Pancreas (tissue), 10 donors: ENCODE data around the gene ELP1. TPM values are rescaled to one million over a fixed set of nuclear protein-coding genes. Genes with fewer than 3 reads are reported as not detected.

ENCODE experiments used
- ATAC-seq, 4 donors: fragments of 200-7000 bp; cut with Tn5 transposase; one replicate each; pipeline versions ENCODE4 v1.8.0 to v1.9.1; 2020; ENCODE audit warnings: mild to moderate bottlenecking in 4 of 4, moderate library complexity in 4 of 4
- DNase-seq, 6 donors: peaks; one replicate each; pipeline ENCODE4 v3.0.0-alpha.2; 2020
- FAIRE-seq: peaks from 2 replicates; lab custom pipeline; 2012; peaks lifted over from hg19 to GRCh38; lab: Jason Lieb, UNC
- H3K27ac ChIP-seq, 4 donors: fragments of 200-600 bp; sonication (generic); 1 replicate in 3 of 4; 2 replicates in 1 of 4; pipeline versions ENCODE4 v1.5.0 to v1.8.0; 2020
- H3K27me3 ChIP-seq, 4 donors: fragments of 200-600 bp; one replicate each; pipeline ENCODE4 v1.8.0; 2021
- H3K36me3 ChIP-seq, 3 donors: fragments of 200-600 bp; sonication (generic) in 1 of 3; one replicate each; pipeline versions ENCODE4 v1.5.0 to v1.8.0; 2020 to 2021
- H3K4me1 ChIP-seq, 3 donors: fragments of 200-600 bp; one replicate each; pipeline ENCODE4 v1.8.0; 2021
- H3K4me3 ChIP-seq, 4 donors: fragments of 200-600 bp; sonication (generic) in 2 of 4; one replicate each; pipeline versions ENCODE4 v1.5.0 to v1.8.0; 2020 to 2021
- H3K9me3 ChIP-seq, 4 donors: fragments of 200-600 bp; one replicate each; pipeline ENCODE4 v1.8.0; 2021
- WGBS, 2 donors: extraction: QIAGEN DNeasy Blood & Tissue Kit; methylation state at CpG; one replicate each; pipeline ENCODE4 v1.1.7; 2013; 5-methylcytosine and 5-hydroxymethylcytosine counted together
- intact Hi-C, 3 donors: fragments of 100-400 bp; cut with DNase I; formaldehyde crosslinking; loops; one replicate each; pipeline versions ENCODE4 v1.11.1 to v1.14.2; 2022
- polyA plus RNA-seq, 2 donors: library from polyadenylated mRNA; stranded (reverse); fragments of 200-250 nt; gene quantifications; one replicate each; pipeline ENCODE4 v1.2.3, GENCODE V29; 2013
- total RNA-seq, 6 donors: library from RNA; stranded (reverse); fragmentation: NEBNext Ultra II Directional in 4 of 6; extraction: Animal tissue kit (Norgen Biotek cat#: 25700) in 4 of 6; gene quantifications; one replicate each; pipeline versions ENCODE4 v1.2.1 to v1.2.4, GENCODE V29; 2021 to 2023
- TF ChIP-seq, protein P1 (sequence below), 4 donors: fragments of 200-600 bp; sonication (generic) in 3 of 4; IDR thresholded peaks; one replicate each; pipeline versions ENCODE4 v1.5.0 to v1.8.0; 2021; ENCODE audit warnings: antibody characterized with exemption in 4 of 4
- donor health status: healthy with polysubstance abuse.
- donor health status: DM: no; HTN: no; CAD: no; lungs with moderate emphysema.
- donor health status: DM: no; HTN: no; CAD: no.
- donor health status: control.
- donor health status: control.
- donor health status: Bipolar disorder and iron deficiency.
- donor health status: DM: yes; HTN: yes; CAD: no.
- donor health status: DM: no; HTN: no; CAD: no.
- donor health status: DM: no; HTN: no; CAD: no.
- donor health status: DM: yes; HTN: yes; CAD: no.

ELP1 gene
- total and polyA plus RNA-seq, 8 donors: 6.9 to 19.2 (median 10.0) TPM

DNA sequence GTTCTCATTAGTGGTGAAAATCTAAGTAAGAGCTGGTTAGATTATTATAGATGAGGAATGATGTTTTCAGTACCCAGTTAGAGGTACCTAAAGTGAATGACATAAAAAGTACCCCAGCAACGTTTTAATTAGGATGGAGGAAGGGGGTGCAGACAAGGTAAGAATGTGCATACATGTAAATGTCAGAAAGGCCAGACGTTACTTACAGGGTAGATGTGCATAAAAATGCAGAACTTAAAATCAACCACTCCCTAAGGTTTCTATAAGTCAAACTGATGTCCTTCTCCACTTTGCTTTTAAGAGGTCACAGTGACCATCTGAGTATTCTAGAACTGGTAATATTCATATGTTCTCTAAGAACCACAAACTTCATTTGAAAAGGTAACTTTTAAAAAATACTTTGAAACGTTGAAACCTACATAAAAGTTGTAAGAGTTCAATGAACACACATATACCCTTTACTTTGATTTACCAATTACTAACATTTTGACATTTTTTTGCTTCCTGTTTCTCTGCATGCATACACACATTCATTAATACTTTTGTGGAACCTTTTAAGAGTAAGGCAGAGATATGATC is 53.1 kb downstream of the ELP1 start:
- H3K27me3 ChIP-seq: no peaks in the 10 kb centered on the region
- FAIRE-seq (no peak), DNase-seq (no peak), ATAC-seq (no peak)
- H3K4me1 ChIP-seq: peaks cover 0 to 9% (median 4%) of the 10 kb centered on the region in 3 donors
- no peak overlapping the region for H3K27ac ChIP-seq
- H3K4me3 ChIP-seq: no peak overlapping the region
- intact Hi-C loops: no loop called here
- 63 to 66% methylated on average over 3 of the region's 3 CpGs for WGBS, 2 donors
- TF ChIP-seq, protein P1, sequence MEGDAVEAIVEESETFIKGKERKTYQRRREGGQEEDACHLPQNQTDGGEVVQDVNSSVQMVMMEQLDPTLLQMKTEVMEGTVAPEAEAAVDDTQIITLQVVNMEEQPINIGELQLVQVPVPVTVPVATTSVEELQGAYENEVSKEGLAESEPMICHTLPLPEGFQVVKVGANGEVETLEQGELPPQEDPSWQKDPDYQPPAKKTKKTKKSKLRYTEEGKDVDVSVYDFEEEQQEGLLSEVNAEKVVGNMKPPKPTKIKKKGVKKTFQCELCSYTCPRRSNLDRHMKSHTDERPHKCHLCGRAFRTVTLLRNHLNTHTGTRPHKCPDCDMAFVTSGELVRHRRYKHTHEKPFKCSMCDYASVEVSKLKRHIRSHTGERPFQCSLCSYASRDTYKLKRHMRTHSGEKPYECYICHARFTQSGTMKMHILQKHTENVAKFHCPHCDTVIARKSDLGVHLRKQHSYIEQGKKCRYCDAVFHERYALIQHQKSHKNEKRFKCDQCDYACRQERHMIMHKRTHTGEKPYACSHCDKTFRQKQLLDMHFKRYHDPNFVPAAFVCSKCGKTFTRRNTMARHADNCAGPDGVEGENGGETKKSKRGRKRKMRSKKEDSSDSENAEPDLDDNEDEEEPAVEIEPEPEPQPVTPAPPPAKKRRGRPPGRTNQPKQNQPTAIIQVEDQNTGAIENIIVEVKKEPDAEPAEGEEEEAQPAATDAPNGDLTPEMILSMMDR (IDR thresholded peaks at IDR 0.05): no peak
- H3K36me3 ChIP-seq: peaks cover 0 to 42% (median 17%) of the 10 kb centered on the region in 3 donors
- no peaks in the 10 kb centered on the region for H3K9me3 ChIP-seq

DNA sequence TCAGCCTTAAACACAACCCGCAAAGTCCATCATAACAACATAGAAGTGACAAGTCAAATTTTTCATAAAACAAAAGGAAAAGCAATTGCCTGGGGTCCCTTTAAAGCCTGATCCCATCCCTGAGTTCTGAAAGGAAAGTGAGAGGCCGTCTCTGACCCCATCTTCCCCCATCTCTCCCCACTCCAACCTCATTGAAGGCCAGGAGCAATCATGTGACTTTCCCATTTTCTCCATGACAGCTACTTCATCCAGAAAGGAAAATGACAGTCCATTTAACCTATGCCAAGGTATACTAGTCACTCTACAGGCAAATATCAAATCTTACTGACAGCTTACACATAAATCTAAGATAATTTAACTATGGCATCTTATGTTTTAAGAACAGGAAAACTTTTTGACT is 56.4 kb downstream of the ELP1 start:
- ATAC-seq: no peak
- Histone ChIP-seq H3K36me3 (peaks cover 0 to 62% (median 20%) of the 10 kb centered on the region in 3 donors), H3K27ac (no peak overlapping the region), H3K4me3 (no peak overlapping the region), H3K4me1 (no peaks in the 10 kb centered on the region), H3K27me3 (no peaks in the 10 kb centered on the region), H3K9me3 (no peaks in the 10 kb centered on the region)
- FAIRE-seq: no peak
- DNase-seq: no peak
- WGBS, 2 donors: 91 to 92% methylated on average over 2 of the region's 2 CpGs
- intact Hi-C loops: no loop called here
- TF ChIP-seq, protein P1 (IDR thresholded peaks at IDR 0.05): no peak

DNA sequence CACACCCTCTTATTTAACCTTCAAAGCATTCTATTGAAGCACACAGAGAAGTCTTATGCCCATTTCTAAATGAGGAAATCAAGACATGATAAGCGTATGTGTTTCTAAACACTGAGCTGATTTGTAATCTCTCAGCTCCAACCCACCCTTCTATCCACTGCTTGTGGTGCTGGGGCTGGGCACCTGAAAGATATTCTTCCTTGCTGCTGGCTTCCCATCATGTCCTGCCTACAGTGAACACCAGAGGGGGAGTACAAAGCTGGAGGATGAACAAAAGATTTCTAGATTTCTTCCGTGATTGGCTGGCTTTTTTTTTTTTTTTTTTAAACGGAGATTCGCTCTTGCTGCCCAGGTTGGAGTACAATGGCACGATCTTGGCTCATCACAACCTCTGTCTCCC is 57.5 kb downstream of the ELP1 start:
- no peak for DNase-seq
- no peak for FAIRE-seq
- WGBS, 2 donors: 92 to 94% methylated on average over 5 of the region's 5 CpGs
- intact Hi-C loops: no loop called here
- ATAC-seq: no peak
- Histone ChIP-seq H3K4me1 (no peaks in the 10 kb centered on the region), H3K36me3 (peaks cover 0 to 64% (median 20%) of the 10 kb centered on the region in 3 donors), H3K27ac (no peak overlapping the region), H3K4me3 (no peak overlapping the region), H3K27me3 (no peaks in the 10 kb centered on the region), H3K9me3 (no peaks in the 10 kb centered on the region)
- TF ChIP-seq, protein P1 (IDR thresholded peaks at IDR 0.05): no peak

DNA sequence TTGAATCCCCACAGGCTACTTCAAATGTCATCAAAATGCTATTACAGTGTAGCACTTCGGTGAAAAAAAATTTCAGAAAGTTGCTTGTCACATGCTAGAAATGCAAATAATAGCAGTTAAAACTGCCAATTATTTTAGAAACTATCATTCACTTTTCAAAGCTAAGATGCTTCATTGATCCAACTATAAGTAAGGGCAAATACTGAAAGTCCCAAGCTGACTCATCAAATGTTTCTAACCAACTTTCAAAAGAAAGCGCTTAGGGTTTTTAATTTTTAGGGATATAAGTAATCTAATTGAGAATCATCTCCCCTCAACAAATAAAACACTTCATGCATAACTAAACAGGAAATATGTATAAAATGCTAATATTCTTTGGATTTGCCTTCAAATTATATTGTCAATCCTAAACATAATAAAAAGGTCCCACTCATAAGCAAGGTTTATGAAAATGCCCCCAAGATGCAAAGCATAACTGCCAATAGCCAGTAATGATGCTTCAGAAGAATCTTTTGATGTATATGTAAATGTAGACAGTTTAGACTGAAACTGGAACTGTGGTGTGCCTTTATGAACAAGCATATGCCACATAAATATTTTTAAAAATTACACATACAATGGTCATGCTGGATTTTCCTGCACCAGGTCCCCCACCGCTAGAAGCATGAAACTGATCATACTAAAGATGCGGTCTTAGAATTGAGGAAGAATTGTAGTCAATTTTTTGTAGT is 59.7 kb downstream of the ELP1 start:
- Histone ChIP-seq H3K9me3 (no peaks in the 10 kb centered on the region), H3K4me1 (no peaks in the 10 kb centered on the region), H3K36me3 (peaks cover 0 to 57% (median 17%) of the 10 kb centered on the region in 3 donors), H3K27ac (no peak overlapping the region), H3K4me3 (no peak overlapping the region), H3K27me3 (no peaks in the 10 kb centered on the region)
- DNase-seq (no peak), FAIRE-seq (no peak), ATAC-seq (no peak)
- TF ChIP-seq, protein P1 (IDR thresholded peaks at IDR 0.05): no peak
- intact Hi-C loops: no loop called here
- WGBS, 2 donors: 96% methylated on average over 4 of the region's 4 CpGs
